K562 (cell line): ENCODE results near the gene FTSJ1. TPM values are rescaled to one million over a fixed set of nuclear protein-coding genes. Genes with fewer than 3 reads are reported as not detected.

ENCODE experiments used
- ATAC-seq: fragments of 200-7000 bp; cut with Tn5 transposase; 3 replicates; pipeline ENCODE4 v1.9.1; 2020; ENCODE audit warnings: moderate library complexity
- BruUV-seq: library from RNA; stranded (reverse); fragments of 400-500 nt; replicated peaks from 2 replicates; lab custom pipeline; 2021; lab: Mats Ljungman, UMichigan
- CTCF ChIA-PET: fragments of 300-600 bp; formaldehyde crosslinking; extraction: SDS; loops from one replicate; lab custom pipeline; 2021; ENCODE audit warnings: low intra/inter-chr PET ratio; lab: Yijun Ruan, JAX
- POLR2A ChIA-PET: fragments of 300-600, 350-650 bp; sonication (Branson Sonifier 250); formaldehyde crosslinking; extraction: SDS; loops from one replicate; lab custom pipeline; 2021; ENCODE audit warnings: antibody characterized with exemption, inconsistent platforms; lab: Yijun Ruan, JAX
- DNase-seq, 4 experiments: peaks; one replicate each; pipeline versions ENCODE4 v3.0.0 to v3.0.0-alpha.2; 2011 to 2018; ENCODE audit warnings: low spot score in 3 of 4, mixed read lengths in 3 of 4; ENCODE audit errors: extremely low read depth in 1 of 4
- FAIRE-seq: peaks from 2 replicates; lab custom pipeline; 2011; peaks lifted over from hg19 to GRCh38; lab: Jason Lieb, UNC
- H2AFZ ChIP-seq: 2 replicates; pipeline ENCODE4 v1.6.0; 2011; ENCODE audit warnings: low read depth, low read length, control low read depth, inconsistent platforms
- H3K27ac ChIP-seq: fragments of 200-600 bp; 3 replicates; pipeline ENCODE4 v1.8.0; 2011; ENCODE audit warnings: low read depth, mild to moderate bottlenecking, control low read depth, inconsistent platforms, low read length, moderate library complexity, mixed read lengths; ENCODE audit errors: extremely low read depth
- H3K27me3 ChIP-seq, 2 experiments: fragments of 300-600 bp in 1 of 2; 2 replicates in 1 of 2; 3 replicates in 1 of 2; pipeline versions ENCODE4 v1.6.0 to v1.8.0; 2011; ENCODE audit warnings: inconsistent platforms in 2 of 2, low read length in 2 of 2, mild to moderate bottlenecking in 1 of 2, mixed read lengths in 1 of 2, moderate library complexity in 1 of 2; ENCODE audit not compliant: control insufficient read depth in 2 of 2, insufficient read depth in 2 of 2
- H3K36me3 ChIP-seq: fragments of 300-600 bp; 3 replicates; pipeline ENCODE4 v1.8.0; 2011; ENCODE audit warnings: mild to moderate bottlenecking, low read length, inconsistent platforms; ENCODE audit not compliant: control insufficient read depth, insufficient read depth
- H3K4me1 ChIP-seq, 2 experiments: fragments of 200-600 bp in 1 of 2; replicated peaks in 1 of 2; 2 replicates in 1 of 2; 3 replicates in 1 of 2; pipeline versions ENCODE4 v1.5.1 to v1.8.0; 2011; ENCODE audit warnings: inconsistent platforms in 2 of 2, low read length in 2 of 2, mild to moderate bottlenecking in 1 of 2, mixed read lengths in 1 of 2, moderate library complexity in 1 of 2; ENCODE audit not compliant: control insufficient read depth in 2 of 2, insufficient read depth in 2 of 2
- H3K4me2 ChIP-seq: 2 replicates; pipeline ENCODE4 v1.6.1; 2011; ENCODE audit warnings: low read length, control low read depth, inconsistent platforms, mixed read lengths; ENCODE audit not compliant: insufficient read depth
- H3K4me3 ChIP-seq: fragments of 200-600 bp; sonication (generic), shearing (Covaris generic); 2 replicates; pipeline ENCODE4 v1.5.1; 2016; ENCODE audit warnings: control low read depth, inconsistent platforms
- H3K79me2 ChIP-seq: fragments of 200-600 bp; 3 replicates; pipeline ENCODE4 v1.8.0; 2011; ENCODE audit warnings: low read length, inconsistent platforms; ENCODE audit not compliant: control insufficient read depth, insufficient read depth
- H3K9ac ChIP-seq, 2 experiments: 2 replicates each; pipeline versions ENCODE4 v1.6.0 to v1.6.1; 2011; ENCODE audit warnings: low read depth in 2 of 2, low read length in 2 of 2, control low read depth in 1 of 2, inconsistent platforms in 1 of 2, mild to moderate bottlenecking in 1 of 2, mixed read lengths in 1 of 2; ENCODE audit not compliant: insufficient read depth in 1 of 2
- H3K9me1 ChIP-seq: one replicate; pipeline ENCODE4 v1.6.0; 2011; ENCODE audit warnings: inconsistent platforms, mild to moderate bottlenecking, low read length, moderate library complexity; ENCODE audit not compliant: control insufficient read depth, insufficient read depth
- H3K9me3 ChIP-seq: replicated peaks from 2 replicates; pipeline ENCODE4 v1.5.1; 2011; ENCODE audit warnings: low read depth, low read length, inconsistent platforms; ENCODE audit not compliant: control insufficient read depth, insufficient read depth
- H4K20me1 ChIP-seq: replicated peaks from 2 replicates; pipeline ENCODE4 v1.6.1; 2011; ENCODE audit warnings: low read length, inconsistent platforms, mixed read lengths; ENCODE audit not compliant: control insufficient read depth, insufficient read depth
- CAMTA2 ChIP-seq: fragments of 250-450 bp; sonication (Bioruptor Pico); conservative IDR thresholded peaks from 2 replicates; pipeline ENCODE4 v1.5.1; 2022
- ILF3 ChIP-seq: fragments of 450-650 bp; IDR thresholded peaks from 2 replicates; pipeline ENCODE4 v1.6.1; 2018; ENCODE audit warnings: antibody characterized with exemption, mild to moderate bottlenecking, moderate library complexity, borderline replicate concordance
- KDM2B ChIP-seq: fragments of 250-450 bp; sonication (Bioruptor Pico); IDR thresholded peaks from 2 replicates; pipeline ENCODE4 v1.8.0; 2021; ENCODE audit warnings: mild to moderate bottlenecking, moderate library complexity
- PRDM10 ChIP-seq: fragments of 450-650 bp; IDR thresholded peaks from 2 replicates; pipeline ENCODE4 v1.6.1; 2018; ENCODE audit not compliant: partially characterized antibody
- RFX1 ChIP-seq: fragments of 450-650 bp; IDR thresholded peaks from 2 replicates; pipeline ENCODE4 v1.6.1; 2016; ENCODE audit warnings: mild to moderate bottlenecking, moderate library complexity
- ZMIZ1 ChIP-seq, 2 experiments: fragments of 150-350 bp in 1 of 2; IDR thresholded peaks; 2 replicates each; pipeline ENCODE4 v1.6.1; 2012 to 2016; ENCODE audit warnings: low read depth in 2 of 2, low read length in 2 of 2, mild to moderate bottlenecking in 1 of 2, moderate library complexity in 1 of 2
- ZNF274 ChIP-seq: IDR thresholded peaks from 2 replicates; pipeline ENCODE4 v1.6.1; 2011; ENCODE audit warnings: low read depth, mild to moderate bottlenecking, low read length, moderate library complexity, borderline replicate concordance
- ZNF609 ChIP-seq: sonication (generic); formaldehyde crosslinking; IDR thresholded peaks from 2 replicates; pipeline ENCODE4 v1.8.1; 2023; ENCODE audit warnings: missing genetic modification reagents, mild to moderate bottlenecking, borderline replicate concordance
- WGBS: fragments of 100-300 bp; shearing (Covaris generic); methylation state at CpG from one replicate; pipeline ENCODE4 v1.1.6; 2016; ENCODE audit warnings: low coverage, mixed read lengths; ENCODE audit not compliant: insufficient coverage; ENCODE audit errors: missing lambda C conversion rate; 5-methylcytosine and 5-hydroxymethylcytosine counted together
- in situ Hi-C: fragments of 300-500 bp; cut with MboI; formaldehyde crosslinking; loops from 4 replicates; pipeline ENCODE4 v1.15.0; 2018; ENCODE audit warnings: inconsistent platforms, mixed read lengths
- intact Hi-C: fragments of 100-400 bp; cut with micrococcal nuclease; formaldehyde crosslinking; loops from 2 replicates; pipeline ENCODE4 v1.14.2; 2022
- polyA plus RNA-seq, 8 experiments: library from polyadenylated mRNA; depleted of rRNA in 4 of 8; stranded (reverse) in 5 of 8; unstranded in 3 of 8; fragments of >200 nt; fragmentation: Nextera tagmentation in 2 of 8; fragmentation: Illumina TruSeq in 1 of 8; extraction: Ambion mirVana in 2 of 8; extraction: Trizol in 1 of 8; gene quantifications; 2 replicates each; pipeline versions ENCODE4 v1.2.1 to v1.2.3, GENCODE V29; 2011 to 2014; ENCODE audit warnings: inconsistent platforms in 1 of 8, missing spikeins in 1 of 8
- total RNA-seq, 7 experiments: library from RNA; depleted of rRNA in 6 of 7; stranded (reverse); fragments of >200 nt in 6 of 7; fragmentation: Illumina TruSeq in 2 of 7; extraction: Trizol in 2 of 7; gene quantifications; 2 replicates each; pipeline versions ENCODE4 v1.2.1 to v1.2.3, GENCODE V29; 2011 to 2021; ENCODE audit warnings: low replicate concordance in 1 of 7

Gene FTSJ1
- total and polyA plus RNA-seq, 9 of the 15 experiments (the other 6 are each of a cell fraction or from before 2014, with no cell fraction given) = 12.2 to 95.6 (median 71.6) TPM

- ChIA-PET CTCF (no interaction called here), POLR2A (no interaction called here)
- FAIRE-seq = no peak
- peak overlapping the region; percentile 68; the same call in 1 of the 2 replicates for H3K4me2 ChIP-seq
- BruUV-seq = no TSS peak
- no peak; the same call in 2 of the 3 replicates for ATAC-seq
- H3K4me3 ChIP-seq = no peak overlapping the region
- H3K36me3 ChIP-seq = peaks cover 30% of the 10 kb centered on the region; the same call in 2 of the 3 replicates
- no peaks in the 10 kb centered on the region for H4K20me1 ChIP-seq
- peak overlapping the region; percentile 68; the same call in 1 of the 2 replicates for H2AFZ ChIP-seq
- WGBS = 55% methylated on average over 3 of the region's 3 CpGs
- peaks cover under 1 to 21% of the 10 kb centered on the region in 2 experiments; a peak in 4 of 5 replicates for H3K4me1 ChIP-seq
- intact Hi-C loops (no loop called here), in situ Hi-C loops (loop anchor here (25.0 kb wide), 1 partner anchor 626 kb away; no protein-coding TSS in a partner anchor)
- H3K79me2 ChIP-seq = no peaks in the 10 kb centered on the region
- peak overlapping the region; percentile 69; the same call in 1 of the 3 replicates for H3K27ac ChIP-seq
- no peaks in the 10 kb centered on the region for H3K9me3 ChIP-seq
- H3K9me1 ChIP-seq = peaks cover 4% of the 10 kb centered on the region
- H3K27me3 ChIP-seq = no peaks in the 10 kb centered on the region
- no peak for DNase-seq
- H3K9ac ChIP-seq = peak overlapping the region in 1 of 2 experiments; percentile 37; a peak in 2 of 4 replicates
- TF ChIP-seq RFX1 (no peak), PRDM10 (no peak), CAMTA2 (no peak), ILF3 (no peak), ZNF609 (CRISPR knock-in tag) (no peak), ZNF274 (no peak), KDM2B (no peak), ZMIZ1 (IDR thresholded peaks at IDR 0.05; ENCODE audit: low read depth in 2 of 2, low read length in 2 of 2) (no peak)
Measured at GRCh38 chrX:48488034-48488433, 12.0 kb downstream of the FTSJ1 start.
